Sigmoid colon (tissue), 4 donors: ENCODE data around the gene TPSB2.
"Not testable (repeated sequence)": the region's sequence is repeated elsewhere in the genome, so short reads cannot be mapped to it uniquely, and the experiment has no call there.

Experiments used
- CTCF ChIP-seq, 4 experiments: fragments of 450-650 bp in 3 of 4; fragments of 200-600 bp in 1 of 4; IDR thresholded peaks; one replicate each; pipeline ENCODE4 v1.5.1; 2016 to 2019; ENCODE audit warnings: antibody characterized with exemption in 4 of 4, mild to moderate bottlenecking in 3 of 4, moderate library complexity in 2 of 4
- EP300 ChIP-seq, 4 donors: sonication (generic); formaldehyde crosslinking; IDR thresholded peaks; one replicate each; pipeline ENCODE4 v1.6.1; 2017; ENCODE audit warnings: antibody characterized with exemption in 4 of 4
- POLR2A ChIP-seq, 2 donors: fragments of 450-650 bp; IDR thresholded peaks; one replicate each; pipeline ENCODE4 v1.6.1; 2016; ENCODE audit warnings: antibody characterized with exemption in 2 of 2, mild to moderate bottlenecking in 2 of 2, moderate library complexity in 2 of 2
- POLR2AphosphoS5 ChIP-seq, 4 donors: sonication (generic); formaldehyde crosslinking; IDR thresholded peaks; one replicate each; pipeline ENCODE4 v1.6.1; 2017; ENCODE audit warnings: antibody characterized with exemption in 4 of 4

GRCh38 chr16:1226692-1227091 lies 3.3 kb downstream of the TPSB2 start:
- not testable (repeated sequence) for TF ChIP-seq CTCF, POLR2A, EP300 (IDR thresholded peaks at IDR 0.05)
- TF ChIP-seq POLR2AphosphoS5 (IDR thresholded peaks at IDR 0.05) = peak in 2 of 4 donors; percentile 48 to 58
